ENCODE measurements around the gene PTK6. TPM values are rescaled to one million over a fixed set of nuclear protein-coding genes. Genes with fewer than 3 reads are reported as not detected.

PTK6 gene
- total and polyA plus RNA-seq, 7 donors: 0.28 to 80.7 (median 59.5) TPM; not detected in 2

DNA sequence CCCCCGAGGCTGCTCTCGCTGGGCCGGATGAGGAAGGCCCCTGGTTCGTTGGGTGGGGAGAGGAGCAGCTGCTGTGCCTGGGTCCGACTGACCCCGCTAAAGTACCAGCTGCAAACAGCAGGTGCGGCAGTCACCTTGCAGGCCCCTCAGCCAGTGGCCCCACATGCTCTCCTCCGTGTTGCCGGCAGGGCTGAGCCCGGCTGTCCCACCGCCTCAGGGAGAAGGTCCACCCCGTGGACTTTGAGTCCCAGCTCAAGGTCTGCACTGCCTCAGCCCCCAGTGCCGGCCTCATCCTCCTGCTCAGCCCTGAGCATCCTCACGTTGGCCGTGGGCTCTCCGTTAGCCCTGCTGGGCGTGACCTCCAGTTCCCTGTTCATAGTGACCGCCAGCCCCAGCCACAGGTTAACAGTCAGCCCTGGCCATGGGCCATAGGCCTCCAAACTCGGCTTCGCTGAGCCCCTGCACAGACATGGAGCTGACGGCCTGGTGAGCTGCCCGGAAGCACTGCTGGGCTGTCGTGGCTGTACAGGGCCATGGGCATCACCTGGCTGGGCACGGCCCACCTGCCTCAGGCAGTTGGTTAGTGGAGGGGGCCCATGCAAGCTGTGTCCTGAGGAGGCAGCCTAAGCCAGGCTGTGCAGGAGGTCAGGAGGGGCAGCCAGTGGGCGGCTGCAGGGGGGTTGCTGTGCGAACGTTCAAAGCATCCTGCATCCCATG, 7.2 kb upstream of the PTK6 start:
- H3K4me1 ChIP-seq: no peaks in the 10 kb centered on the region
- WGBS, 2 donors: 21 to 68% methylated on average over 27 of the region's 27 CpGs
- no peak for TF ChIP-seq POLR2AphosphoS5 (IDR thresholded peaks at IDR 0.05)
- intact Hi-C loops (cut with DNase I): no loop called here
- H3K27me3 ChIP-seq: peaks cover 0 to 47% (median 35%) of the 10 kb centered on the region in 3 donors
- H3K27ac ChIP-seq: no peak overlapping the region
- H3K36me3 ChIP-seq: no peaks in the 10 kb centered on the region
- H3K4me3 ChIP-seq: no peak overlapping the region
- DNase-seq: no peak
- H3K9me3 ChIP-seq: no peaks in the 10 kb centered on the region

- Histone ChIP-seq H3K27me3 (peaks cover 0 to 42% (median 30%) of the 10 kb centered on the region in 3 donors), H3K36me3 (no peaks in the 10 kb centered on the region), H3K4me1 (no peaks in the 10 kb centered on the region), H3K4me3 (no peak overlapping the region), H3K9me3 (no peaks in the 10 kb centered on the region), H3K27ac (no peak overlapping the region)
- no peak for TF ChIP-seq EP300 (IDR thresholded peaks at IDR 0.05)
- no peak for TF ChIP-seq POLR2AphosphoS5 (IDR thresholded peaks at IDR 0.05)
- no peak for TF ChIP-seq CTCF (IDR thresholded peaks at IDR 0.05)
- no peak for TF ChIP-seq POLR2A (IDR thresholded peaks at IDR 0.05)
- intact Hi-C loops (cut with DNase I): no loop called here
- no peak for DNase-seq
- WGBS, 2 donors: 71 to 87% methylated on average over 6 of the region's 6 CpGs
These were observed 6.6 kb upstream of the PTK6 start for GRCh38 chr20:63543733-63544132.

DNA sequence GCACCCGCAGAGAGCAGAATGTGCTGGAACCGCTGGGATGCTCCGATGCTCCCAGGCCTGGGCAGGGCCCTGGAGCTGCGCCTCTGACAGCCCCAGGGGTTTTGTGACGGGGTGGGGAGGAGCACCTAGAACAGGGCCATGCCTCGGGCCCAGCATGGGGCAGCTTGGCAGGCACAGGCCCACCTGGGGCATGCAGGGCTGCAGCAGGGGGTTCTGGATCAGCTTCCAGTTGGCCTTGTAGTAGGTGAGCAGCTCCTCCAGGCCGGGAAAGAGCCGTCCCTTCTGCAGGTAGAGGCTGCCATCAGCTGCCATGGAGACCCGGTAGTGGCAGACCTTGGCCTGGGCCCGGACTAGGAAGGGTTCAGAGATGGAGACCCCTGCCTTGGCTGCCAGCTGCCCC, 6.0 kb upstream of the PTK6 start:
- H3K27ac ChIP-seq: no peak overlapping the region
- 83 to 90% methylated on average over 10 of the region's 10 CpGs for WGBS, 2 donors

GRCh38 chr20:63542696-63543095, 5.5 kb upstream of the PTK6 start:
- peaks cover 0 to 8% (median 6%) of the 10 kb centered on the region in 4 donors for H3K4me1 ChIP-seq
- TF ChIP-seq POLR2AphosphoS5 (IDR thresholded peaks at IDR 0.05) (no peak), POLR2A (IDR thresholded peaks at IDR 0.05) (no peak)
- intact Hi-C loops (cut with DNase I): no loop called here
- H3K4me3 ChIP-seq: no peak overlapping the region
- H3K9me3 ChIP-seq: no peaks in the 10 kb centered on the region
- H3K27ac ChIP-seq: no peak overlapping the region
- peaks cover under 1 to 33% (median 20%) of the 10 kb centered on the region in 3 donors for H3K27me3 ChIP-seq
- WGBS, 2 donors: 78 to 79% methylated on average over 10 of the region's 10 CpGs
- no peaks in the 10 kb centered on the region for H3K36me3 ChIP-seq
- DNase-seq: no peak

More for the DNA sequence above, 6.0 kb upstream of the PTK6 start:
- Histone ChIP-seq H3K27me3 (peaks cover 0 to 36% (median 24%) of the 10 kb centered on the region in 3 donors), H3K36me3 (no peaks in the 10 kb centered on the region), H3K9me3 (no peaks in the 10 kb centered on the region), H3K4me3 (no peak overlapping the region), H3K4me1 (peaks cover 0 to 4% (median 1%) of the 10 kb centered on the region in 4 donors)
- TF ChIP-seq CTCF (IDR thresholded peaks at IDR 0.05) (no peak), POLR2AphosphoS5 (IDR thresholded peaks at IDR 0.05) (no peak), EP300 (IDR thresholded peaks at IDR 0.05) (no peak), POLR2A (IDR thresholded peaks at IDR 0.05) (no peak)
- intact Hi-C loops (cut with DNase I): no loop called here
- DNase-seq: no peak

- no peak overlapping the region for H3K4me3 ChIP-seq
- DNase-seq: no peak
- no peak overlapping the region for H3K27ac ChIP-seq
- H3K9me3 ChIP-seq: no peaks in the 10 kb centered on the region
- H3K4me1 ChIP-seq: peaks cover 0 to 11% (median 9%) of the 10 kb centered on the region in 4 donors
- peaks cover 2 to 33% (median 19%) of the 10 kb centered on the region in 3 donors for H3K27me3 ChIP-seq
- 46 to 86% methylated on average over 36 of the region's 36 CpGs for WGBS, 2 donors
- TF ChIP-seq CTCF (IDR thresholded peaks at IDR 0.05) (no peak), POLR2A (IDR thresholded peaks at IDR 0.05) (peak in 1 of 2 donors; percentile 60)
- no peaks in the 10 kb centered on the region for H3K36me3 ChIP-seq
- intact Hi-C loops (cut with DNase I): no loop called here
These were observed 4.9 kb upstream of the PTK6 start for GRCh38 chr20:63542031-63542559.

Measured in sigmoid colon (tissue), 7 donors.